Loucy (cell line): ENCODE measurements around the gene EYA3.

Experiments
- H2AFZ ChIP-seq: fragments of 200-600 bp; sonication (generic); 2 replicates; pipeline ENCODE4 v1.6.0; 2016; ENCODE audit warnings: antibody characterized with exemption, mild to moderate bottlenecking, low read length, moderate library complexity
- H3F3A ChIP-seq: fragments of 200-600 bp; 2 replicates; pipeline ENCODE4 v1.6.0; 2016; ENCODE audit warnings: antibody characterized with exemption, low read depth, mild to moderate bottlenecking
- H3K27me3 ChIP-seq: fragments of 200-600 bp; sonication (generic); 2 replicates; pipeline ENCODE4 v1.6.1; 2014; ENCODE audit warnings: low read length, mild to moderate bottlenecking; ENCODE audit not compliant: insufficient read depth, poor library complexity, severe bottlenecking
- H3K36me3 ChIP-seq: fragments of 200-600 bp; sonication (generic); 2 replicates; pipeline ENCODE4 v1.6.1; 2016; ENCODE audit warnings: low read length; ENCODE audit not compliant: insufficient read depth
- H3K4me1 ChIP-seq: fragments of 200-600 bp; sonication (generic); 2 replicates; pipeline ENCODE4 v1.5.1; 2014; ENCODE audit warnings: low read length, mild to moderate bottlenecking; ENCODE audit not compliant: insufficient read depth, poor library complexity, severe bottlenecking
- H3K4me2 ChIP-seq: fragments of 200-600 bp; sonication (generic); 2 replicates; pipeline ENCODE4 v1.6.0; 2014; ENCODE audit warnings: antibody characterized with exemption, low read length, low read depth, mild to moderate bottlenecking; ENCODE audit not compliant: poor library complexity, severe bottlenecking
- H3K4me3 ChIP-seq: fragments of 200-600 bp; sonication (generic); 2 replicates; pipeline ENCODE4 v1.5.1; 2014; ENCODE audit warnings: low read length, mild to moderate bottlenecking, mixed read lengths; ENCODE audit not compliant: poor library complexity, severe bottlenecking
- H3K79me2 ChIP-seq: fragments of 200-600 bp; sonication (generic); 2 replicates; pipeline ENCODE4 v1.6.1; 2014; ENCODE audit warnings: low read length; ENCODE audit not compliant: insufficient read depth
- H3K9ac ChIP-seq: fragments of 200-600 bp; sonication (generic); 2 replicates; pipeline ENCODE4 v1.6.0; 2014; ENCODE audit warnings: mild to moderate bottlenecking, low read depth, low read length, moderate library complexity; ENCODE audit not compliant: poor library complexity, severe bottlenecking
- H3K9me2 ChIP-seq: fragments of 200-600 bp; sonication (generic); replicated peaks from 2 replicates; pipeline ENCODE4 v1.6.1; 2016; ENCODE audit warnings: low read depth, low read length, mixed read lengths
- H3K9me3 ChIP-seq: fragments of 200-600 bp; sonication (generic); 2 replicates; pipeline ENCODE4 v1.6.1; 2014; ENCODE audit warnings: mild to moderate bottlenecking, antibody characterized with exemption, low read length, low read depth; ENCODE audit not compliant: insufficient read depth
- H4K20me1 ChIP-seq: fragments of 200-600 bp; sonication (generic); 2 replicates; pipeline ENCODE4 v1.6.0; 2014; ENCODE audit warnings: antibody characterized with exemption, low read length, mild to moderate bottlenecking; ENCODE audit not compliant: insufficient read depth, poor library complexity, severe bottlenecking
- CTCF ChIP-seq: fragments of 200-600 bp; sonication (generic); conservative IDR thresholded peaks from 2 replicates; pipeline ENCODE4 v1.5.1; 2014; ENCODE audit warnings: mild to moderate bottlenecking, antibody characterized with exemption, low read length
- EZH2phosphoT487 ChIP-seq: fragments of 200-600 bp; IDR thresholded peaks from 2 replicates; pipeline ENCODE4 v1.6.1; 2018; ENCODE audit warnings: antibody characterized with exemption, mild to moderate bottlenecking, moderate library complexity, borderline replicate concordance

Gene EYA3

GRCh38 chr1:28130901-28131300 is 42.5 kb upstream of the EYA3 start:
- no peak overlapping the region for H2AFZ ChIP-seq
- H3K4me1 ChIP-seq = no peaks in the 10 kb centered on the region
- H4K20me1 ChIP-seq = no peaks in the 10 kb centered on the region
- TF ChIP-seq CTCF (no peak), EZH2phosphoT487 (no peak)
- no peaks in the 10 kb centered on the region for H3K9me3 ChIP-seq
- no peaks in the 10 kb centered on the region for H3K27me3 ChIP-seq
- no peaks in the 10 kb centered on the region for H3K79me2 ChIP-seq
- H3K9me2 ChIP-seq = no peaks in the 10 kb centered on the region
- no peaks in the 10 kb centered on the region for H3F3A ChIP-seq
- no peak overlapping the region for H3K4me3 ChIP-seq
- no peak overlapping the region for H3K4me2 ChIP-seq
- no peaks in the 10 kb centered on the region for H3K36me3 ChIP-seq
- no peak overlapping the region for H3K9ac ChIP-seq

- TF ChIP-seq EZH2phosphoT487 (no peak), CTCF (no peak)
- H3K4me3 ChIP-seq = no peak overlapping the region
- no peaks in the 10 kb centered on the region for H3K4me1 ChIP-seq
- no peaks in the 10 kb centered on the region for H3K9me2 ChIP-seq
- no peak overlapping the region for H3K9ac ChIP-seq
- no peaks in the 10 kb centered on the region for H3K9me3 ChIP-seq
- H2AFZ ChIP-seq = no peak overlapping the region; the same call in 1 of the 2 replicates
- H4K20me1 ChIP-seq = no peaks in the 10 kb centered on the region
- H3K27me3 ChIP-seq = no peaks in the 10 kb centered on the region
- no peak overlapping the region for H3K4me2 ChIP-seq
- H3F3A ChIP-seq = no peaks in the 10 kb centered on the region
- H3K36me3 ChIP-seq = no peaks in the 10 kb centered on the region
- H3K79me2 ChIP-seq = no peaks in the 10 kb centered on the region
These were observed 40.7 kb upstream of the EYA3 start for GRCh38 chr1:28129150-28129549.

GRCh38 chr1:28127617-28128257 is 39.3 kb upstream of the EYA3 start:
- Histone ChIP-seq H3K79me2 (no peaks in the 10 kb centered on the region), H4K20me1 (no peaks in the 10 kb centered on the region), H3K4me1 (no peaks in the 10 kb centered on the region), H3K9me3 (no peaks in the 10 kb centered on the region), H3K4me3 (no peak overlapping the region), H3K9me2 (no peaks in the 10 kb centered on the region), H3K9ac (no peak overlapping the region), H3K36me3 (no peaks in the 10 kb centered on the region), H3K4me2 (no peak overlapping the region), H3K27me3 (no peaks in the 10 kb centered on the region), H3F3A (no peaks in the 10 kb centered on the region), H2AFZ (no peak overlapping the region)
- TF ChIP-seq EZH2phosphoT487 (no peak), CTCF (no peak)
